Cardiac muscle cell (in vitro differentiated cells and primary cell): ENCODE data around the gene USP53. TPM values are rescaled to one million over a fixed set of nuclear protein-coding genes. Genes with fewer than 3 reads are reported as not detected.
"Not testable (repeated sequence)": the region's sequence is repeated elsewhere in the genome, so short reads cannot be mapped to it uniquely, and the experiment has no call there.

Experiments
- DNase-seq, 2 donors: peaks; one replicate each; pipeline versions ENCODE4 v3.0.0 to v3.0.0-alpha.2; 2010 to 2017; ENCODE audit warnings: low read depth in 1 of 2, low spot score in 1 of 2
- H3K27ac ChIP-seq: fragments of 200-600 bp; sonication (generic); 2 replicates; pipeline ENCODE4 v1.5.1; 2016
- H3K27me3 ChIP-seq: fragments of 200-600 bp; sonication (generic); 2 replicates; pipeline ENCODE4 v1.6.0; 2016; ENCODE audit warnings: control low read depth
- H3K36me3 ChIP-seq: fragments of 200-600 bp; sonication (generic); 2 replicates; pipeline ENCODE4 v1.5.1; 2016; ENCODE audit warnings: control low read depth
- H3K4me1 ChIP-seq: fragments of 200-600 bp; sonication (generic); 2 replicates; pipeline ENCODE4 v1.8.1; 2017; ENCODE audit warnings: low read depth, mild to moderate bottlenecking, mixed run types
- H3K4me3 ChIP-seq: fragments of 200-600 bp; sonication (generic); 2 replicates; pipeline ENCODE4 v1.5.1; 2016; ENCODE audit warnings: mild to moderate bottlenecking
- H3K9me3 ChIP-seq: fragments of 200-600 bp; sonication (generic); 2 replicates; pipeline ENCODE4 v1.5.1; 2017; ENCODE audit warnings: low read depth, mild to moderate bottlenecking, control low read depth
- polyA plus RNA-seq: library from polyadenylated mRNA; unstranded; fragments of >200 nt; fragmentation: Nextera tagmentation; extraction: Ambion mirVana; gene quantifications from 2 replicates; pipeline ENCODE4 v1.2.1, GENCODE V29; 2016
- total RNA-seq: library from RNA; depleted of rRNA; stranded (reverse); fragments of >200 nt; gene quantifications from 2 replicates; pipeline ENCODE4 v1.2.3, GENCODE V29; 2016
- TF ChIP-seq, protein P1 (sequence below): IDR thresholded peaks from 2 replicates; pipeline ENCODE4 v1.5.1; 2012; ENCODE audit warnings: low read depth, mild to moderate bottlenecking, low read length

USP53 gene
- total RNA-seq, result 17.8 and 28.1 TPM in 2 replicates
- 14.1 and 21.8 TPM in 2 replicates for polyA plus RNA-seq

DNA sequence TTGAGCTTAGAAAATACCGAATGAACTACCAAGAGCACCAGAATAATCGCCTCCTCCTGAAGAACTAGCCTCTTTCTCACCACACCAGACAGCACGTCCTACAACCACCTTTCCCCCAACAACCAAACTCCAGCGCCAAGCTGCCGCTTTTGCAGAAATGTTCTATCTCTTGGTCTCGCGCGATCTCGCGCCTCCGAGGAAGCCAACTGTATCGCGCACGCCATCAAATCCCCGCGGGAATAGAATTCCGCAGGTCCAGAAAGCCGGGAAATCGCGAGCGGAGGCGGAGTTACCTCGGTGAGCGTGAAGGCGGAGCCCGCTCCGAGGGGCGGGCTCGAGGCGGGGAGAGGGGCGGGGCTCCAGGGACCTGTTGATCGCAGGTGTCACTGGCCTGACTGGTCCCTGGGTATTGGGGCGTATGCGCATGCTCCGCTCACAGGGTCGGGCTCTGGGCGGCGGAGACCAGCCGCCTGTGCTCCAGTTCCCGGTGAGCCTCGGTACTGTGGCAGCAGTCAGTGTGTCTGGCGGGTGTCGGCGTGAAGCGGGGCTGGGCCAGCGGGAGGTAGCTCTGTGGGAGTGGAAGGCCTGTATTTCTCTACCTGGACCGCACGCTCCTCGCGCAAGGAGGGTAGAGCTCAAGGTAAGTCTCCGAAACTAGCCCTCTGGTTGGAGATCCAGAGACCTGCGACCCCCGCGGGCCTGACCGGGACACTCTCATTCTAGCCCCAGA is at the start of gene USP53:
Gene USP53 (plus strand): TSS at position 480 of the 730 bp plus-strand sequence. CDS start 27,047 bp downstream, outside the sequence.
- TF ChIP-seq, protein P1, sequence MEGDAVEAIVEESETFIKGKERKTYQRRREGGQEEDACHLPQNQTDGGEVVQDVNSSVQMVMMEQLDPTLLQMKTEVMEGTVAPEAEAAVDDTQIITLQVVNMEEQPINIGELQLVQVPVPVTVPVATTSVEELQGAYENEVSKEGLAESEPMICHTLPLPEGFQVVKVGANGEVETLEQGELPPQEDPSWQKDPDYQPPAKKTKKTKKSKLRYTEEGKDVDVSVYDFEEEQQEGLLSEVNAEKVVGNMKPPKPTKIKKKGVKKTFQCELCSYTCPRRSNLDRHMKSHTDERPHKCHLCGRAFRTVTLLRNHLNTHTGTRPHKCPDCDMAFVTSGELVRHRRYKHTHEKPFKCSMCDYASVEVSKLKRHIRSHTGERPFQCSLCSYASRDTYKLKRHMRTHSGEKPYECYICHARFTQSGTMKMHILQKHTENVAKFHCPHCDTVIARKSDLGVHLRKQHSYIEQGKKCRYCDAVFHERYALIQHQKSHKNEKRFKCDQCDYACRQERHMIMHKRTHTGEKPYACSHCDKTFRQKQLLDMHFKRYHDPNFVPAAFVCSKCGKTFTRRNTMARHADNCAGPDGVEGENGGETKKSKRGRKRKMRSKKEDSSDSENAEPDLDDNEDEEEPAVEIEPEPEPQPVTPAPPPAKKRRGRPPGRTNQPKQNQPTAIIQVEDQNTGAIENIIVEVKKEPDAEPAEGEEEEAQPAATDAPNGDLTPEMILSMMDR, result no peak
- peaks cover 29% of the 10 kb centered on the region for H3K4me1 ChIP-seq
- H3K9me3 ChIP-seq, result no peaks in the 10 kb centered on the region
- peak within 1 kb of the TSS; percentile 91 for H3K27ac ChIP-seq
- no peaks in the 10 kb centered on the region for H3K36me3 ChIP-seq
- DNase-seq, result peak; percentile 99
- peak within 1 kb of the TSS; percentile 73 for H3K4me3 ChIP-seq
- H3K27me3 ChIP-seq, result no peaks in the 10 kb centered on the region

DNA sequence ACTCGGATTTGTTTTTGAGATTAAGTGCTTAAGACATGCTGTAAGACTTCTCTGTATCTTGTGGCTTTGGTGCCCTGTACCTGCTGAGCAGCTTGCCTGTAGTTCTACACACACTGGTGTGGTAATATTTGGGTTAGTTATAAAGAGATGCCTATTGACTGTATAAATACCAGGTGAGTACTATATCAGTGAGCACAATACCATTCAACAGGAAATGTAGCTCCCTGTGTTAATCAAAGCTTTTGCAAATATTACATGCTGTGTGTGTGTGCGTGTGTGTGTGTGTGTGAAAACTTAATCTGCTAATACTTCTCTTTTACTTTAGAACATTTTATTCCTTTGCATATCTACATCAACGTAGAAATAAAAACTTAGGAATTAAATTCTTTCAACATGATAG is 46.7 kb upstream of the USP53 start:
- no peak overlapping the region for H3K4me3 ChIP-seq

DNA sequence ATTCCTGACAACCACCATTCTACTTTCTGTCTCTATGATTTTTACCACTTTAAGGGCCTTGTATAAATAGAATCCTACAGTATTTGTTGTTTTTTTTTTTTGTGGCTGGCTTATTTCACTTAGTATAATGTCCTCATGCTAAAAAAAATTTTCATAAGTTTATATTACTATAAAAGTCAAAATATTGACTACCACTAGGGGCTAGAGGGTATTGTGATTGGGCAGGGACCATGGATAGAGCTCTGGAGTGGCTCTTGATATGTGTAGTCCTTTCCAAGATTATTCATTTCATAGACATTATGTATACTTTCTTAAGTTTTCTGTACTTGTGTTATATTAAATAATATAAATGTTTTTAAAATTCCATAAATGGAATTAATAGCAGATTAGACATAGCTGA is 42.3 kb upstream of the USP53 start:
- Histone ChIP-seq H3K27me3 (no peaks in the 10 kb centered on the region), H3K4me1 (no peaks in the 10 kb centered on the region), H3K36me3 (no peaks in the 10 kb centered on the region), H3K27ac (no peak overlapping the region), H3K9me3 (no peaks in the 10 kb centered on the region), H3K4me3 (no peak overlapping the region)
- TF ChIP-seq, protein P1, result peak; percentile 11
- DNase-seq, result no peak

More for the DNA sequence above, 46.7 kb upstream of the USP53 start:
- Histone ChIP-seq H3K9me3 (no peaks in the 10 kb centered on the region), H3K4me1 (no peaks in the 10 kb centered on the region), H3K36me3 (peaks cover 5% of the 10 kb centered on the region), H3K27ac (no peak overlapping the region), H3K27me3 (no peaks in the 10 kb centered on the region)
- TF ChIP-seq, protein P1, result no peak
- DNase-seq, result no peak

DNA sequence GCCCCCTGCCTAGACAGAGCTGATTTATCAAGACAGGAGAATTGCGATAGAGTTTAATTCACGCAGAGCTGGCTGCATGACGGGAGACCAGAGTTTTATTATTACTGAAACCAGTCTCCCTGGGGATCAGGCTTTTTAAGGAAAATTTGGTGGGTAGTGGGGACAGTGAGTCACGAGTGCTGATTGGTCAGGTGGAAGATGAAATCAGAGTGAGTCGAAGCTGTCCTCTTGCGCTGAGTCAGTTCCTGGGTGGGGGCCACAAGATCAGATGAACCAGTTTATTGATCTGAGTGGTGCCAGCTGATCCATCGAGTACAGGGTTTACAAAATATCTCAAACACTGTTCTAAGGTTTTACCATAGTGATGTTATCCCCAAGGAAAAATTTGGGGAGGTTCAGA is 40.3 kb upstream of the USP53 start:
- Histone ChIP-seq H3K9me3 (no peaks in the 10 kb centered on the region), H3K4me3 (no peak overlapping the region), H3K4me1 (no peaks in the 10 kb centered on the region), H3K27ac (no peak overlapping the region), H3K27me3 (no peaks in the 10 kb centered on the region), H3K36me3 (no peaks in the 10 kb centered on the region)
- no peak for DNase-seq
- TF ChIP-seq, protein P1, result no peak

DNA sequence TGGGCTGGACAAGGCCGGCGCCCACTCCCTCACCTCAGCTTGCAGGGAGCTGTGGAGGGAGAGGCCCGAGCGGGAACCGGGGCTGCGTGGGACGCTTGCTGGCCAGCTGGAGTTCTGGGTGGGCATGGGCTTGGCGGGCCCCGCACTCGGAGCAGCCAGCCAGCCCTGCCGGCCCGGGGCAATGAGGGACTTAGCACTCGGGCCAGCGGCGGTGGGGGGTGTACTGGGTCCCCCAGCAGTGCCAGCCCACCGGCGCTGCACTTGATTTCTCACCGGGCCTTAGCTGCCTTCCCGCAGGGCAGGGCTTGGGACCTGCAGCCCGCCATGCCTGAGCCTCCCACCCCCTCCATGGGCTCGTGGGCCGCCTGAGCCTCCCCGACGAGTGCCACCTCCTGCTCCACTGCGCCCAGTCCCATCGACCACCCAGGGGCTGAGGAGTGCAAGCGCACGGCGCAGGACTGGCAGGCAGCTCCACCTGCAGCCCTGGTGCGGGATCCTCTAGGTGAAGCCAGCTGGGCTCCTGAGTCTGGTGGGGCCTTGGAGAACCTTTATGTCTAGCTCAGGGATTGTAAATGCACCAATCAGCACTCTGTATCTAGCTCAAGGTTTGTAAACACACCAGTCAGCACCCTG is 38.7 kb upstream of the USP53 start:
- not testable (repeated sequence) for H3K27me3 ChIP-seq, DNase-seq, H3K4me3 ChIP-seq, H3K4me1 ChIP-seq, H3K36me3 ChIP-seq, H3K9me3 ChIP-seq, H3K27ac ChIP-seq

DNA sequence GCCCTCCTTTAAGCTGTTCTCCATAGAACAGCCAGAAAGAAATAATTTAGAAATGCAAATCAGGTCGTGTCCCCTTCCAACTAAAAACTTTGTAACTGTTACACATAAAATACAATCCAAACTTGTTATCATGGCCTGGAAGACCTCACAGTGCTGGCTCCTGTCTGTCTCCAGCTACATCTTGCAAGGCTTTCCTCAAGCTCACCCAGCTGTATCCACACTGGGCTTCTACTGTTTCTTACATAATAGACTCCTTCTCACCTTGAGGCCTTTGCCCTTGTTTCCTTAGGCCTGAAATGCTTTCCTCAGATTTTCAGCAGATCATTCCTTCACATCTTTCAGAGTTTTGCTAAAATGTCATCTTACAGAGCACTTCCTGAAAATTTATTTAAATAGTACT is 33.5 kb upstream of the USP53 start:
- H3K27ac ChIP-seq, result no peak overlapping the region
- H3K27me3 ChIP-seq, result no peaks in the 10 kb centered on the region
- H3K4me1 ChIP-seq, result no peaks in the 10 kb centered on the region
- TF ChIP-seq, protein P1, result no peak
- H3K9me3 ChIP-seq, result no peaks in the 10 kb centered on the region
- DNase-seq, result no peak
- no peaks in the 10 kb centered on the region for H3K36me3 ChIP-seq
- H3K4me3 ChIP-seq, result no peak overlapping the region
